RPMI7951 (cell line): ENCODE results near the gene PTPRJ. TPM values are rescaled to one million over a fixed set of nuclear protein-coding genes. Genes with fewer than 3 reads are reported as not detected.
"Not testable (repeated sequence)": the region's sequence is repeated elsewhere in the genome, so short reads cannot be mapped to it uniquely, and the experiment has no call there.

Experiments used
- DNase-seq: peaks from one replicate; pipeline ENCODE4 v3.0.0-alpha.2; 2012; ENCODE audit warnings: low read depth
- total RNA-seq: library from RNA; depleted of rRNA; stranded (reverse); fragments of >200 nt; shearing (Covaris generic); gene quantifications from 2 replicates; pipeline ENCODE4 v1.2.3, GENCODE V29; 2014

The PTPRJ gene
- total RNA-seq, 1 experiment from 2014 or later = 13.6 TPM

DNA sequence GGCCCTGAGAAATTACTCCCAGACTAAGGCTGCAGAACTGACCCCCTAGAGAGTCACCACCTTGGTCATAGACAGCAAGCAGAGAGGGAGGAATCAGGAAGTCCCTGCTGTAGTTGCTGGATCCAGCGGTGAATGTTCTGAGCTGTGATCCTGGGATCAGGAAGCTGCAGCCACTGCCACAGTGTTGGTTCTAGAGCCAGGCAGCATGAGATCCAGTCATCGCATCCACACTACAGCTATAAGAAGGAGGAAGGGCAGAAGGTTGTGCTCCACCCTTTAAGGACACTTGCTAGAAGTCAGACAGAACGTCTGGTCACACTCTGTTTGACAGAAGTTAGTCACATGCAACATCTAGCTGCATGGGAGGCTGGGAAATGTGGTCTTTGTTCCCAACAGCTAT lies 131.5 kb downstream of the PTPRJ start:
- no peak for DNase-seq

- no peak for DNase-seq
Measured at GRCh38 chr11:48114740-48115139, 134.4 kb downstream of the PTPRJ start.

GRCh38 chr11:48116437-48117228 lies 136.3 kb downstream of the PTPRJ start:
- peak; percentile 28 for DNase-seq

- no peak for DNase-seq
Measured at GRCh38 chr11:48122246-48122645, 141.9 kb downstream of the PTPRJ start.

DNA sequence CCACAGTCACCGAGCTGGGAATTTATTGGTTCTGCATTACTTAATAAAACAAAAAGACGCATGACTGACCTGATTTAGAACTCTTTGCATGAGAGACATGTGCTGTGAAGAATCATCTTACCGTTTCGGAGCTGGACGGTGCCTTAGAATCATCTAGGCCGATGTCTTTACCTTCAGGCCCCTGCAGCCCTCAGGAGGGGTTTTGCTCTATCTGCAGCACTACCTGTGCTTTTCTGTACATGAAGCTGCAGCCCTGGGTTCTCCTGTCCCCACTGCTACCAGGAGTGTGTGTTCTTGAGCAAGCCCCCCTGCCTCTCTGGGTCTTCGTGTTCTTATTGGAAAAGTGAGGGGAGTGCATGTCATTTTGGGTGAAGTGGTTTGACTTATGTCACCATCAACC lies 142.3 kb downstream of the PTPRJ start:
- no peak for DNase-seq

GRCh38 chr11:48123254-48123875 lies 143.0 kb downstream of the PTPRJ start:
- DNase-seq = no peak

DNA sequence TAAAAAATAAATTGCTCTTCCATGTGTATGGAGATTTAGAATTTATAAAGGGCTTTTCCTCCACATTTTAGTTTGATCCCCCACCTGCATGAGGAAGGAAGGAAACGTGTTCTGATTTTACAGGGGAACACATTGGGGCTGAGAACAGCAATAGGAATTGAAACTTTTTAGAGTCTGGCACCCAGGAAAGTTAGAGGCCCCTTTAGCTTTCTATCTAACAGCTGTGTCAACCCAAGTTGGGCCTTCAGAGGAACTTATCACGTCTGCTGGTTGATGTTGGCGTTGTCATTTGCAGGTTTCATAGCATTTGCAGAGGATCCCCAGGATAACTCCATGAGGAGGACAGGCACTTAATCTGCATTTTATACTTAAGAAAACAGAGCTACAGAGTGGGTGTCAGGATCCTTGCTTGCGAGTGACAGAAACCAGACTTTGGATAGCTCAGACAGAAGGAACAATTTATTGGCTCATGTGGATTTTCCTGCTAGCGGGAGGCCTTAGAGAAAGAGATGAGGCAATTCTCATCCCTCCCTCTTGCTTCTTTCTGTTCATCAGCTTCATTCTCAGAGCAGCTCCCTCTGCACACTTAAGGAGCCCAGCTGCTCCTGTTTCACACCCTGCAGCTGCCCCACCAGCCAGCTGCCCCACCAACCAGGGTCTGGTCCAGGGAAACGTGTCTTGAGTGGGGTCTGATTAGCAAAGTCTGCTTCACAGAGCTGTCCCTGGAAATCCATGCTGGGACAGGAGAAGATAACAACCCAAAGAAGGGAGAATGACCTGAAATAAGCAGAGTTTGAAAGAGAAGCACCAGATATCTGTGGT lies 143.8 kb downstream of the PTPRJ start:
- DNase-seq = no peak

- no peak for DNase-seq
Measured at GRCh38 chr11:48124880-48125279, 144.5 kb downstream of the PTPRJ start.

DNA sequence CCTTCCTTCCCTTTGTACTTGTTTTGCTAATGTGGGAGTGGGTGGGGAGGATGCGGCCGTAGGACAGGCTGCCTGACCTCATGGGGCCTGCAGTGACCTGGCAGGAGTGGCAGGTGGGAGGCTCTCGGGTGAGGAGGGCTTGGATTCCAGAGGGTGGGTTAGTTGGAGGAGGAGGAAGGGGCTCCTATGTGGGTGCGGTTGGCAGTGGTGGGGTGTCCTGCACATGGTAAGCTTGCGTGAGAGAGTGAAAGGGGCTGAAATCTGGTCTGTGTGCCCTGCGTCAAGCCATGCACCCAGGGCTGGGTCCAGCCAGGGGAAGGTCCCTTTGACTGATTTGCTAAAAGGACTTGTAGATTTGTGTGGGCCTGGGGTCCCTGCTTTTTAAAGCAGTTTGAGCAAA lies 145.5 kb downstream of the PTPRJ start:
- no peak for DNase-seq

GRCh38 chr11:48127521-48128183 lies 147.3 kb downstream of the PTPRJ start:
- DNase-seq = no peak

- no peak for DNase-seq
Measured at GRCh38 chr11:48129697-48130395, 149.5 kb downstream of the PTPRJ start.

- DNase-seq = no peak
Measured at GRCh38 chr11:48134221-48134922, 154.0 kb downstream of the PTPRJ start.

- DNase-seq = no peak
Measured at GRCh38 chr11:48138222-48138621, 157.9 kb downstream of the PTPRJ start.

- DNase-seq = not testable (repeated sequence)
Measured at GRCh38 chr11:48139896-48140295, 159.5 kb downstream of the PTPRJ start.

DNA sequence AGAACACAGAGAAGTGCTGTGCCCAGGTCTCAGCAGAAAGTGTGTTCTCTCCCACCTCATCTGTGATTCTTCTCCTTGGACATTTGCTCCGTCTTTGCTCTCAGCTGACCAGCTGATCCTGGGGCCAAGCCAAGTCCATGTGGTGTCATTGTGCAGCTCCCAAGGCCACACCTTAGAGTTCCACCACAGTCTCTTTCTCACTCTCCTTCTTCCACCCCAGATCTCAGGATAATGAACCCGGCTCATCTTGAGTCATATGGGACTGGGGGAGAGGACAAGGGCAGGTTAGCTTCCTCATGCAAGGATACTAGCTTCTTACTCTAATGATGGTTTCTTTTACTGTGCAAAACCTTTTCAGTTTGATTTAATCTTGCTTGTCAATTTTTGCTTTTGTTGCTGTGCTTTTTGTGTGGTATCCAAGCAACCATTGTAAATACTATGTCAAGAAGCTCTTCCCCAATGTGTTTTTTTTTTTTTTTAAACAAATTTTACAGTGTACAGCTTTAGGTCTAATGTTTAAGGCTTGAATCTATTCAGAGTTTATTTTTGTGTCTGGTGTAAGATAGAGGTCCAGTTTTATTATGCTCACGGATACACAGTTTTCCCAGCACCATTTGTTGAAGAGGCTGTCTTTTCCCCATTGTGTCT lies 161.2 kb downstream of the PTPRJ start:
- DNase-seq = peak; percentile 74

DNA sequence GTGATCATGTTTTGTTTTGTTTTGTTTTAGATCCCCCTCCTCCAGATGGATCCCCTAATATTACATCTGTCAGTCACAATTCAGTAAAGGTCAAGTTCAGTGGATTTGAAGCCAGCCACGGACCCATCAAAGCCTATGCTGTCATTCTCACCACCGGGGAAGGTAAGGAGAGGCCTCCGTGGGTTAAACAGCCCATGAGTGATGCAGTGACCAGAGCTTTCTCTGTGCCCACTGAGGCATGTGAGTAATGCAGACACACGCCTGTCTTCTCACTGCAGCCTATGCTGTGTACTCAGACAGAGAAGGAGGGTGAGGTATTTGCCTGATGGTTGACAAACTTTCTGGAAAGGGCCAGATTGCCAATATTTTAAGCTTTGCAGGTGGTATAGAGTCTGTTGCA lies 162.5 kb downstream of the PTPRJ start:
- no peak for DNase-seq

DNA sequence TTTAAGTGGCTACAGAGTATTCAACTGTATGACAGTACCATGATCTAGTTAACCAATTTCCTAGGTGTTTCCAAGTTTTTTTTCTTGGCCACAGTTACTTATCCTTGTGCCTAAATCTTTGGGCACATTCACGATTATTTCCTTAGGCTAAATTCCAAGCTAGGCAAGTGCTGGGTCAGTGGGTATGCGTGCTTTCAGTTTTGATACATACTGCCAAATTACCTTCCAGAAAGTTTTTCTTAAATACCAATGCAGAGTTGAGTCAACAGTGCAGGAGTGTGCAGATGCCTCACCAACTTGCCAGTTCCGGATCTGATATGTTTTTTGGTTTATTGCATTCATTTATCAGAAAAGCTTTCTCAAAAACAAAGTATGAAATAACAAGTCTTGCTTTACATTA lies 168.4 kb downstream of the PTPRJ start:
- peak; percentile 54 for DNase-seq

DNA sequence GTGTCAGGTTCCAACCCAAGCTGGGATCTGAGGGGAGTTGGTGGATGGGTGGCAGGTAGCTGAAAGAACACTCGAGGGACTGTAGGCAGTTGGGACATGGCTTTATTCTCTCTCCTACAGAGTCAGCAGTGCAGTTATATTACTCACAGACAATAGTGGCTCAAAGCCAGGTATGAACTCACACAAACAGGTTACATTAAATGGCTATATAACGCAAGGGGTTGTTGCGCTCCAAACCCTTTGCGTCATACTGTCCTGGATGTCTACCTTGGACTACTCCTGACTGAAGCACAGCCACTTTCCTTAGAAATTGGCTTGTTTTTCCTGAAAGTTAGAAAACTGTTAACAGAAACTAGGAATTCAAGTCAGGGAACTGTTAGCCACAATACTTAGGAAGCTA lies 169.9 kb downstream of the PTPRJ start:
- DNase-seq = no peak

- peak; percentile 24 for DNase-seq
Measured at GRCh38 chr11:48154151-48154550, 173.8 kb downstream of the PTPRJ start.
